GM23248 (cell line): ENCODE data around the gene DSC1. TPM values are rescaled to one million over a fixed set of nuclear protein-coding genes. Genes with fewer than 3 reads are reported as not detected.

ENCODE experiments used
- DNase-seq: peaks from one replicate; pipeline ENCODE4 v3.0.0-alpha.2; 2015
- H2AFZ ChIP-seq: fragments of 200-600 bp; sonication (generic); 2 replicates; pipeline ENCODE4 v1.6.1; 2016; ENCODE audit warnings: antibody characterized with exemption
- H3F3A ChIP-seq: fragments of 200-600 bp; sonication (generic); 2 replicates; pipeline ENCODE4 v1.6.1; 2016; ENCODE audit warnings: mild to moderate bottlenecking, antibody characterized with exemption, mixed run types; ENCODE audit not compliant: insufficient read depth
- H3K27ac ChIP-seq: fragments of 200-600 bp; sonication (generic); 2 replicates; pipeline ENCODE4 v1.5.1; 2016; ENCODE audit warnings: mild to moderate bottlenecking
- H3K27me3 ChIP-seq: fragments of 200-600 bp; sonication (generic); replicated peaks from 2 replicates; pipeline ENCODE4 v1.6.1; 2016; ENCODE audit warnings: mild to moderate bottlenecking; ENCODE audit not compliant: insufficient read depth
- H3K36me3 ChIP-seq: fragments of 200-600 bp; sonication (generic); 2 replicates; pipeline ENCODE4 v1.6.1; 2016; ENCODE audit warnings: low read depth, mild to moderate bottlenecking
- H3K4me1 ChIP-seq: fragments of 200-600 bp; sonication (generic); 2 replicates; pipeline ENCODE4 v1.6.1; 2016; ENCODE audit warnings: mild to moderate bottlenecking; ENCODE audit not compliant: insufficient read depth
- H3K4me2 ChIP-seq: fragments of 200-600 bp; sonication (generic); one replicate; pipeline ENCODE4 v1.6.1; 2016; ENCODE audit warnings: mild to moderate bottlenecking; ENCODE audit not compliant: unreplicated experiment
- H3K4me3 ChIP-seq: fragments of 200-600 bp; sonication (generic); 2 replicates; pipeline ENCODE4 v1.5.1; 2016; ENCODE audit warnings: mild to moderate bottlenecking
- H3K79me2 ChIP-seq: fragments of 200-600 bp; sonication (generic); 2 replicates; pipeline ENCODE4 v1.6.1; 2016; ENCODE audit warnings: mild to moderate bottlenecking; ENCODE audit not compliant: insufficient read depth
- H3K9ac ChIP-seq: fragments of 200-600 bp; sonication (generic); 2 replicates; pipeline ENCODE4 v1.6.1; 2016; ENCODE audit warnings: mild to moderate bottlenecking
- H3K9me2 ChIP-seq: fragments of 200-600 bp; sonication (generic); 2 replicates; pipeline ENCODE4 v1.6.1; 2016; ENCODE audit warnings: mixed run types, mild to moderate bottlenecking, moderate library complexity; ENCODE audit not compliant: insufficient read depth
- H3K9me3 ChIP-seq: fragments of 200-600 bp; sonication (generic); one replicate; pipeline ENCODE4 v1.6.1; 2017; ENCODE audit warnings: low read depth
- H4K20me1 ChIP-seq: fragments of 200-600 bp; sonication (generic); 2 replicates; pipeline ENCODE4 v1.6.0; 2016; ENCODE audit not compliant: insufficient read depth
- EZH2 ChIP-seq: fragments of 200-600 bp; sonication (generic); IDR thresholded peaks from 2 replicates; pipeline ENCODE4 v1.6.1; 2018; ENCODE audit warnings: antibody characterized with exemption, mild to moderate bottlenecking; ENCODE audit not compliant: insufficient read depth, poor library complexity, severe bottlenecking
- EZH2phosphoT487 ChIP-seq: fragments of 200-600 bp; sonication (generic); IDR thresholded peaks from 2 replicates; pipeline ENCODE4 v1.6.1; 2018; ENCODE audit warnings: antibody characterized with exemption, moderate library complexity, mild to moderate bottlenecking, low read depth; ENCODE audit not compliant: insufficient read depth
- WGBS, 2 experiments: methylation state at CpG; one replicate each; pipeline ENCODE4 v1.1.6; 2015 to 2017; ENCODE audit warnings: low lambda C conversion rate in 2 of 2, low coverage in 1 of 2; ENCODE audit errors: missing lambda C conversion rate in 2 of 2; 5-methylcytosine and 5-hydroxymethylcytosine counted together
- in situ Hi-C: fragments of 300-500 bp; cut with MboI; formaldehyde crosslinking; loops from 2 replicates; pipeline ENCODE4 v1.15.0; 2020
- polyA plus RNA-seq: library from polyadenylated mRNA; unstranded; fragments of >200 nt; fragmentation: Nextera tagmentation; extraction: Ambion mirVana; gene quantifications from 2 replicates; pipeline ENCODE4 v1.2.1, GENCODE V29; 2016
- total RNA-seq: library from RNA; depleted of rRNA; stranded (reverse); fragments of >200 nt; shearing (Covaris generic); gene quantifications from 2 replicates; pipeline ENCODE4 v1.2.3, GENCODE V29; 2014

DSC1 gene
- total and polyA plus RNA-seq, 2 experiments from 2014 or later, result not detected

- Histone ChIP-seq H3K4me1 (no peaks in the 10 kb centered on the region), H3K79me2 (no peaks in the 10 kb centered on the region), H3K36me3 (no peaks in the 10 kb centered on the region), H4K20me1 (no peaks in the 10 kb centered on the region), H3K9me2 (no peaks in the 10 kb centered on the region), H3K9ac (no peak overlapping the region), H3F3A (no peaks in the 10 kb centered on the region), H3K4me3 (no peak overlapping the region), H2AFZ (no peak overlapping the region), H3K27me3 (no peaks in the 10 kb centered on the region), H3K4me2 (no peak overlapping the region), H3K9me3 (no peaks in the 10 kb centered on the region), H3K27ac (no peak overlapping the region)
- TF ChIP-seq EZH2 (no peak), EZH2phosphoT487 (no peak)
- no peak for DNase-seq
- WGBS, 2 experiments, result 4 to 8% methylated on average over 2 of the region's 2 CpGs
- in situ Hi-C loops, result no loop called here
These were observed 49.9 kb downstream of the DSC1 start for GRCh38 chr18:31112804-31113203.

GRCh38 chr18:31105733-31106132 is 56.9 kb downstream of the DSC1 start:
- Histone ChIP-seq H3K4me3 (no peak overlapping the region), H3K36me3 (no peaks in the 10 kb centered on the region), H4K20me1 (no peaks in the 10 kb centered on the region), H3K27ac (no peak overlapping the region), H3K9me2 (no peaks in the 10 kb centered on the region), H3K4me1 (no peaks in the 10 kb centered on the region), H3K9me3 (no peaks in the 10 kb centered on the region), H3F3A (no peaks in the 10 kb centered on the region), H3K79me2 (no peaks in the 10 kb centered on the region), H3K27me3 (no peaks in the 10 kb centered on the region), H3K9ac (no peak overlapping the region), H3K4me2 (no peak overlapping the region), H2AFZ (no peak overlapping the region)
- no peak for DNase-seq
- in situ Hi-C loops, result no loop called here
- no peak for TF ChIP-seq EZH2
- TF ChIP-seq EZH2phosphoT487, result no peak
- WGBS, 2 experiments, result 40 to 43% methylated on average over 3 of the region's 3 CpGs

GRCh38 chr18:31104444-31104843 is 58.2 kb downstream of the DSC1 start:
- 14 to 18% methylated on average over 3 of the region's 3 CpGs for WGBS, 2 experiments
- Histone ChIP-seq H3K27ac (no peak overlapping the region), H3K4me1 (no peaks in the 10 kb centered on the region), H3K27me3 (no peaks in the 10 kb centered on the region), H2AFZ (no peak overlapping the region), H3K4me3 (no peak overlapping the region), H3K36me3 (no peaks in the 10 kb centered on the region), H3F3A (no peaks in the 10 kb centered on the region), H3K9me2 (no peaks in the 10 kb centered on the region), H3K4me2 (no peak overlapping the region), H4K20me1 (no peaks in the 10 kb centered on the region), H3K79me2 (no peaks in the 10 kb centered on the region), H3K9ac (no peak overlapping the region), H3K9me3 (no peaks in the 10 kb centered on the region)
- in situ Hi-C loops, result no loop called here
- TF ChIP-seq EZH2phosphoT487, result no peak
- DNase-seq, result no peak

GRCh38 chr18:31103423-31103822 is 59.2 kb downstream of the DSC1 start:
- H4K20me1 ChIP-seq, result no peaks in the 10 kb centered on the region
- H3K9me3 ChIP-seq, result no peaks in the 10 kb centered on the region
- no peak overlapping the region for H2AFZ ChIP-seq
- no peak for DNase-seq
- H3K79me2 ChIP-seq, result no peaks in the 10 kb centered on the region
- H3K9ac ChIP-seq, result no peak overlapping the region
- no peak overlapping the region for H3K4me3 ChIP-seq
- H3F3A ChIP-seq, result no peaks in the 10 kb centered on the region
- H3K9me2 ChIP-seq, result no peaks in the 10 kb centered on the region
- 30 to 35% methylated on average over 3 of the region's 3 CpGs for WGBS, 2 experiments
- in situ Hi-C loops, result no loop called here
- H3K4me1 ChIP-seq, result no peaks in the 10 kb centered on the region
- TF ChIP-seq EZH2 (no peak), EZH2phosphoT487 (no peak)
- no peak overlapping the region for H3K4me2 ChIP-seq
- H3K27me3 ChIP-seq, result no peaks in the 10 kb centered on the region
- no peaks in the 10 kb centered on the region for H3K36me3 ChIP-seq
- no peak overlapping the region for H3K27ac ChIP-seq

GRCh38 chr18:31102941-31103340 is 59.7 kb downstream of the DSC1 start:
- in situ Hi-C loops, result no loop called here

More at GRCh38 chr18:31102941-31103340, 59.7 kb downstream of the DSC1 start:
- no peaks in the 10 kb centered on the region for H3F3A ChIP-seq
- no peaks in the 10 kb centered on the region for H3K4me1 ChIP-seq
- no peak overlapping the region for H2AFZ ChIP-seq
- no peak overlapping the region for H3K4me2 ChIP-seq
- no peaks in the 10 kb centered on the region for H3K36me3 ChIP-seq
- H3K27me3 ChIP-seq, result no peaks in the 10 kb centered on the region
- DNase-seq, result no peak
- H3K9ac ChIP-seq, result no peak overlapping the region
- no peaks in the 10 kb centered on the region for H4K20me1 ChIP-seq
- no peaks in the 10 kb centered on the region for H3K9me2 ChIP-seq
- no peaks in the 10 kb centered on the region for H3K9me3 ChIP-seq
- H3K4me3 ChIP-seq, result no peak overlapping the region
- H3K79me2 ChIP-seq, result no peaks in the 10 kb centered on the region
- no peak overlapping the region for H3K27ac ChIP-seq
- no peak for TF ChIP-seq EZH2phosphoT487
- no peak for TF ChIP-seq EZH2
- 9 to 26% methylated on average over 2 of the region's 2 CpGs for WGBS, 2 experiments
